GM19099 (cell line): ENCODE measurements around the gene SPRY4.

Experiments used
- POLR2A ChIP-seq: IDR thresholded peaks from 3 replicates; pipeline ENCODE4 v1.6.1; 2011; ENCODE audit warnings: low read depth; ENCODE audit not compliant: insufficient read length; ENCODE audit errors: extremely low read depth

SPRY4 gene

DNA sequence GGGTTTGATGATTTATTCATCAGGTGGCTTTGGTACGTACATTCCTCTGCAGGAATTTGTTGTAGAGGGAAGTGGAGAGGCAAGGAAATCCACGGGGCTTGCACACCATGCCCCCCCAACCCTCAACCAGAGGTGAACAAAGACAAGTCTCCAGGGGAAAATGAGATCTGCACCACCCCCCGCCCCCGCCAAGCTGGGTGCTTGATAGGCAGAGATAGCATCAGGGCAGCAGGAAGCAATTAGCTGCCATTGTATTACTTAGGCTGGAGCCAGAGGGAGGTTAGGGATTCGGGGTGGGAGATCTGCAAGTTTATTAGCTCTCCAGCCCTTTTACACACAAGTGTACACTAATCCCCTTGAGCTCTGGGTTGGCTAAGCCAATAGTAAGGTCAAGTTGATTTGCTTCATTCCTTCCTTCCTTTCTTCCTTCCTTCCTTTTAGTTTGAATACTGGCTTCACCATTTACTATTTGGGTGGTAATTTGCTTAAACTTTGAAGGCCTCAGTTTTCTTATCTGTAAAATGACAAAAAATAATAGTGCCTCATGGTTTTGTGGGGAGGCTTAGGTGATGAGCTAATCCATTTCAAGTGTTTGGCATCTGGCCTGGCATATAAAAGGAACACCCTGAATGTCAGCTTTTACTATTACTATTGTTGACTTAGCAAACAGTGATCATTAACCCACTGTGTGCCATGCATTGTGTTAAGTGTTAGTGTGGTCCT, 34.1 kb downstream of the SPRY4 start:
- no peak for TF ChIP-seq POLR2A

DNA sequence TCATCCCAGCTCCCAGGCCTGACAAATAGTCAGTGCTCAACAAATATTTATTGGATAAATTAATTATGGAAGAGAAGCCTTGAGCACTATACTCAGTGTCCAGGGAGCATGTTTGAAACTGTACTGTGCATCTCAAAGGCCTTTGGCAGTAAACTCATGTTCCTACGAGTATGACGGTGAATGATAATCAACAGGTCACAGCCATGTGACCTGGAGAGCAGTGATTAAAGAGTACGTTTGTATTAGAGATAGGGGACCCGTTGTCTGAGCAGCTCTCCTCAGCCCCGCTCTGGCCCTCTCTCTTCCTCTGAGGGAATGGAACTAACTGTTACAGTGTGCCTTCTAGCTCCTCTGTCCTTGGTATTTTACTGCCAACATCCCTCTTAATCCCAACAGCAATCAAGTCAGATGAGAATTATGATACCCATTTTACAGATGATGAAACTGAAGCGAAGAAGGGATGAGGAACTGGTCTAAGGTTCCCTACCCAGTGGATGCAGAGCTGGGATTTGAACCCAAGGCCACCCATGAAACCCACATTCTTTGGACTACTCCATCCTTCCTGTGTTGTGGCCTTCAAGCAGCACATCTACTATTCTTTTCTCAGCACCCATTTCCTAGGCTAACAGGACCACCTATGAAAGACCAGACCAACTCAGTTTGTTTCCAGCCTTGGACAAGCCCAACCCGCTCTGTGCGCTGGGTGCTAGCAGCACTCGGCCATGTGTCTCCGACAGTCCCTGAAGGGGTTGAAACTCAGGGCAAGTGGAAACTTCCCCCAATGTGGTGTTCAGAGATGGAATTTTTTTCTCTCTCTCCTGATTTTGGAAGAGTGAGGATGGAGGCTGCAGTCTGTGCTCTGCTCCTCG, 34.9 kb downstream of the SPRY4 start:
- no peak for TF ChIP-seq POLR2A

GRCh38 chr5:142287973-142288313, 36.9 kb downstream of the SPRY4 start:
- TF ChIP-seq POLR2A: peak; percentile 9

- no peak for TF ChIP-seq POLR2A
These were observed 37.5 kb downstream of the SPRY4 start for GRCh38 chr5:142287096-142287972.

- no peak for TF ChIP-seq POLR2A
These were observed 38.7 kb downstream of the SPRY4 start for GRCh38 chr5:142286111-142286510.

GRCh38 chr5:142283304-142283703, 41.5 kb downstream of the SPRY4 start:
- no peak for TF ChIP-seq POLR2A

DNA sequence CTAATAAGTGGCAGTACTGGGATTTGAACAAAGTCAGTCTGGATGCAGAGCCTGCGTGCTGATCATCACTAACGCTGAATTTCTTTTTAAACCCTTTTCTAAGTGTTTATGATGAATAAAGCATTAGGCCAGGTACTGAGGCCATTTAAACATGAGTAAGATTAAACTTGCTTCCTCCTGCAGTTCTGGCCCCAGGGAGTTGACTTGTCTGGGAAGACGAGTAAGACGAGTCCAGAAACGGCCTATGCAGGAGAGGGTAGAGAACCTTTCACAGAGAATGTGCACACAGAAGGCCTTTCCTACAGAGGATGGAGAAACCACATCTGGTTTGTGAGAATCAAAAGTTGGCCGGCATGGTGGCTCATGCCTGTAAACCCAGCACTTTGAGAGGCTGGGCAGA, 42.9 kb downstream of the SPRY4 start:
- no peak for TF ChIP-seq POLR2A

DNA sequence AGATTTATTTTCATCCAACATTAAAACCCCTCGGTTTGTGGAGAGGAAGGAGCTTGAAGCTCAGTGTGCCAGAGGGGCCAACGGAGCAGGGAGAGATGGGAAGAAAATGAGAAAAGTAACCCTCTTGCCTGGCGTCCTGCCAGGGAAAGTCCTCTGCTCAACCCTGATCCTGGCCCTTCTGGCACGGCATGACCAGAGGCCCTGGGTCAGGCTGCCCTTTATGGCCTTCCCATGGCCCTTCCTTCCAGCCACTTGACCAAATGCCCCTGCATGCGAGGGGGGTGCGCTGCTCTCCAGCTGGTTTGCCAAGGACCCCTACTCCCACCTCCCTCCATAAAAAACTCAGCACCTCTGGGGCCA, 43.8 kb downstream of the SPRY4 start:
- no peak for TF ChIP-seq POLR2A

DNA sequence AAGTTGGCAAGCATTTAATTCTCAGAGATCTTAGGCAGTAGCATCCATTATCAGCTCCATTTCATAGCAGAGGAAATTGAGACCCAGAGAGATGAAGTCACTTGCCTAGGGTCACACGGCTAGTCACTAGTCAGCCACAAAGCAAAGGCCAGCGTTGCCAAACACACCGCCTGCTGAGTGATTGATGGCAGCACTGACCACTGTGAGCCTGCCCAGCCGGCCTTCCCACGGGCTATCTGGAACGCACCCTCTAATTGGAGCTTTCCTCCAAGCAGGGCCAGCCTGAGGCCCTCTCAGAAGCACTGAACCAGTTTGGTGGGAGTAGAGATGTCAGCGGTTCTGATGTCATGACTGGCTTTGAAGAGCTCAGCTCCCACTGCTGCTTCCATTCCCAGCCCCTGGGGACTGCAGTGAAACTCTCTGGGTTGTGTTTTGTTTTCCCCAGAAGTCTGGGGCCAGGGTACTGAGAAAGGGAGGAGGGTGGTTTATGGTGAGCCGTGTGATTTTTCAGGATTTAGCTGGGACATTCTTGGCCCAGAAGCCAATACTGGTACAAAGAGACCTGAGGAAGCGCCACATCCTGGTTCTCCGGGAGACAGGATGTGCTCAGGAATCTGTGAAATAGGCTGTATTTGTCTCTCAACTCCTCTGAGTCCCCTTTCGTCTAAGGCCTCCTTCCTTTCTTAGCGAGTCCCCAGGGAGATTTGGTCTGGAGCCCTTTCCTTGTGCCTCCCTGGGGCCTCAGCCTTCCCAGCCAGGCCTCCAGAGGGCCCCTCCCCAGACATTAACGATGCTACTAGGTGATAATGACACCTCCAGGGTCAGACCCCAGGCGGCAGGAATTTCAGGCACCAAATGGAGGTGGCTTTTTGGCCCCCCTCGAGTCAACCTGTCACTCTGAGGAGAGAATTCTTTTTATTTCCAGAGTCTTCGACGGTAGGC, 44.5 kb downstream of the SPRY4 start:
- no peak for TF ChIP-seq POLR2A

- no peak for TF ChIP-seq POLR2A
These were observed 46.2 kb downstream of the SPRY4 start for GRCh38 chr5:142278627-142279026.

DNA sequence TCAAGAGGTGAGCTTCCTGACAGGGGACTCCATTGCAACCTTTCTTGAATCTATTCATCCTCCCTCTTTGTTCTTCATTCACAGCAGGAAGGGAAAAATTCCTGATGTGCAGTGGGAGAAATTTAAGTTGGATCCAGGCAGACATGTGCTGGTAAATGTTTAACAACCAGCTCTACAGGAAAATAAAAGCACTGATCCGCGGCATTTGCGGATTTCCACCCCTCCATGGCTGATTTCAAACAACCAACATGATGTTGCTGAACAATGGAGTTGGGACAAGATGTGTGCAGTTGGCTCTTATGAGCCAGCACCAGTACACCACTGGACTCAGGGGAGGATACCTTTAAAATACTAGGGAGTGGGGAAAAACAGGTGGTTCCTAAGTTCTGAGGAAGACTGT, 47.0 kb downstream of the SPRY4 start:
- TF ChIP-seq POLR2A: no peak

GRCh38 chr5:142276517-142276916, 48.3 kb downstream of the SPRY4 start:
- TF ChIP-seq POLR2A: no peak

- no peak for TF ChIP-seq POLR2A
These were observed 49.3 kb downstream of the SPRY4 start for GRCh38 chr5:142275496-142275895.

DNA sequence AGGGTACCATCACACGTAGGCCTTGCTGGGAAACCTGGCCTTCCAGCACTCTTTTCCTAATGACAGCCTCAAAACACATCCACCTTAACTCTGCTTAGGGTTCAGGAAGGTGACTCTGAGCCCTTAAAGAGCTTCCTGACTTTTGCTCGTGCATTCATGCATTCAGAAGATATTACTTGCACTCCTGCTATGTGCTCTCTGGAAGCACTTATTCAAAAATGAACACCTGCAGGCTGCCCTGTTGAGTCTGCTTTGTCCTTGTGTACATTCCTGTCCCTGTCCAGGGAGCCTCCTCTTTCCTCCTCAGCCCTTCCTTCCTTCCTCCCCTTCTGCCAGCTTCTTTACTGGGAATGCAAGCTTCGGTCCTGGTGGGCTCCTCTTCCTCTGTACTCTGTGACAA, 61.5 kb downstream of the SPRY4 start:
- no peak for TF ChIP-seq POLR2A
